Stimulated activated naive CD8-positive, alpha-beta T cell treated with anti-CD3 and anti-CD28 coated beads, Interleukin-15, amount 100 ng/mL, for 72 hours (primary cell): ENCODE measurements around the gene GPR32.

Source experiments
- ATAC-seq: fragments of 150-1000 bp; cut with Tn5 transposase; 2 replicates; pipeline ENCODE4 v1.10.0; 2021; ENCODE audit warnings: mild to moderate bottlenecking, moderate library complexity
- DNase-seq, 2 donors: peaks; one replicate each; pipeline ENCODE4 v3.0.0; 2021 to 2022
- H3K27ac Mint-ChIP-seq, 2 donors: one replicate each; pipeline ENCODE4 v1.8.0; 2022; ENCODE audit warnings: mild to moderate bottlenecking in 2 of 2, mixed read lengths in 2 of 2, moderate library complexity in 2 of 2
- H3K27me3 Mint-ChIP-seq: one replicate; pipeline ENCODE4 v1.8.0; 2022; ENCODE audit warnings: mixed read lengths
- H3K4me1 Mint-ChIP-seq: one replicate; pipeline ENCODE4 v1.8.0; 2022; ENCODE audit warnings: mild to moderate bottlenecking, mixed read lengths
- H3K4me3 Mint-ChIP-seq, 2 donors: one replicate each; pipeline ENCODE4 v1.8.0; 2022; ENCODE audit warnings: mild to moderate bottlenecking in 2 of 2, mixed read lengths in 2 of 2, moderate library complexity in 1 of 2
- H3K9me3 Mint-ChIP-seq, 2 donors: one replicate each; pipeline ENCODE4 v1.8.0; 2022; ENCODE audit warnings: mixed read lengths in 2 of 2

GPR32 gene

DNA sequence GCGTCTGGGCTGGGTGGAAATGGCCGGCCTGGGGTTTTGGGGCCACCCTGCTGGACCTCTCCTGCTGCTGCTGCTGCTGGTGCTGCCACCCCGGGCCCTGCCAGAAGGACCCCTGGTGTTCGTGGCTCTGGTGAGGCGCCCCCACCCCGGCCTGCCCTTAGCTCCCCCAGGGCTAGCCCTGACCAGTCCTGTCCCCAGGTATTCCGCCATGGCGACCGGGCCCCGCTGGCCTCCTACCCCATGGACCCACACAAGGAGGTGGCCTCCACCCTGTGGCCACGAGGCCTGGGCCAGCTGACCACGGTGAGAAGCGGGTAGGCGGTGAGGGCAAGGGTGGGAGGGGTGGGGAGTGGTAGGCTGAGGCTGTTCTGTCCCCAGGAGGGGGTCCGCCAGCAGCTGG, 20.1 kb downstream of the GPR32 start, which contains the start of gene ACP4:
ACP4 (plus strand) TSS at position 20 of the 400 bp plus-strand sequence; CDS start at position 20, 0 bp downstream.
- DNase-seq (no peak), ATAC-seq (no peak)
- Mint-ChIP-seq H3K4me1 (peaks cover 13% of the 10 kb centered on the region), H3K9me3 (no peaks in the 10 kb centered on the region), H3K27ac (peak within 1 kb of the TSS in 1 of 2 donors; percentile 65), H3K27me3 (no peaks in the 10 kb centered on the region), H3K4me3 (no peak within 1 kb of the TSS)

DNA sequence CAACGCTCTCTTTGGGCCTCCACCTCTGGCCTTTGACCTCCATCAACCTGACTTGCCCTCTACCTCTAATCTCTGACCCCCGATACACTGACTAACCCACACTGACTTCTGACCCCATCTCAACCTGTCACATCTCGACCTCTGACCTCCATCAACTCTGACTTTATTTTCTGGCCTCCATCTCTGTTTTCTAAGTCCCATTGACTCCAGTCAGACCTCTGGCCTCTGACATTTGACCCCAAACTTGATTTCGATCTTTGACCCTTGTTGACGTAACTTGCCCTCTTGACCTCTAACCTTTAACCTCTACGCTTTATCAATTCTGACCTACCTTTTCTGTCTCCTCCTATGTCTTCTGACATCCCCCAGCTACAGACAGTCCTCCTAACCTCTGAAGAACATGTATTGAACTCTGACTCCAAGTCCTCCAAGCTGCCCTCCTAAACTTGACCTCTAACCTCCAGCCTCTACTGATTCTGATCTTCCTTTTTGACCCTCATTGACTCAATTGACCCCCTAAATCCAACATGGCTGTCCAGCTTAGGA, 20.7 kb downstream of the GPR32 start:
- Mint-ChIP-seq H3K9me3 (no peaks in the 10 kb centered on the region), H3K4me1 (peaks cover 13% of the 10 kb centered on the region), H3K4me3 (no peak overlapping the region), H3K27ac (peak overlapping the region in 1 of 2 donors; percentile 31), H3K27me3 (no peaks in the 10 kb centered on the region)
- ATAC-seq, result no peak
- no peak for DNase-seq

DNA sequence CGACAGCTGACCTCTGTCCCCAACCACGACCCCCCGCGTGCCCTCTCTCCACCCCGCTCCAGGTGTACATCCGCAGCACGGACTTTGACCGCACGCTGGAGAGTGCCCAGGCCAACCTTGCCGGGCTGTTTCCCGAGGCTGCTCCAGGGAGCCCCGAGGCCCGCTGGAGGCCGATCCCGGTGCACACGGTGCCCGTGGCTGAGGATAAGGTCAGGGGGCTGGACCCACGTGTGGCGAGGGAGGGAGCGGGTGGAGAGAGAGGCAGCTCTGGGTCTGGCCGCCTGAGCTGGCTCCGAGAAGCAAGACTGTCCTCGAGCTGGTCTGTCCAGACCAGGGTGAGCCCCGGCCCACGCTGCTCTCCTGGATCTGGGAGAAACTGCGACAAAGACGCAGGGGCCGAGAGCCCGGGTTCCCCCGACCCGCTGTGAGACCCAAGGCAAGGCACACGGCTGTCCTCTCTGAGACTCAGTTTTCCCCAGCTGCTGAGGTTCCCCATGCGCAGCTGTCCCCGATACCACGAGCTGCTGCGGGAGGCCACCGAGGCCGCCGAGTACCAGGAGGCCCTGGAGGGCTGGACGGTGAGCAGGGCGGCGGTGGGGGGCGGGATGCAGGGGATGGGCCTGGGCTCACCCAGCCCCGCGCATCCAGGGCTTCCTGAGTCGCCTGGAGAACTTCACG, 21.5 kb downstream of the GPR32 start:
- Mint-ChIP-seq H3K9me3 (no peaks in the 10 kb centered on the region), H3K4me1 (peaks cover 13% of the 10 kb centered on the region), H3K27ac (no peak overlapping the region), H3K27me3 (no peaks in the 10 kb centered on the region), H3K4me3 (no peak overlapping the region)
- DNase-seq (no peak), ATAC-seq (peak; percentile 0)

GRCh38 chr19:50792272-50793250, 22.3 kb downstream of the GPR32 start:
- no peaks in the 10 kb centered on the region for H3K27me3 Mint-ChIP-seq
- peaks cover 19% of the 10 kb centered on the region for H3K4me1 Mint-ChIP-seq
- H3K27ac Mint-ChIP-seq, result peak overlapping the region in 1 of 2 donors; percentile 68
- H3K4me3 Mint-ChIP-seq, result no peak overlapping the region
- no peaks in the 10 kb centered on the region for H3K9me3 Mint-ChIP-seq
- DNase-seq (no peak), ATAC-seq (peak; percentile 6)

DNA sequence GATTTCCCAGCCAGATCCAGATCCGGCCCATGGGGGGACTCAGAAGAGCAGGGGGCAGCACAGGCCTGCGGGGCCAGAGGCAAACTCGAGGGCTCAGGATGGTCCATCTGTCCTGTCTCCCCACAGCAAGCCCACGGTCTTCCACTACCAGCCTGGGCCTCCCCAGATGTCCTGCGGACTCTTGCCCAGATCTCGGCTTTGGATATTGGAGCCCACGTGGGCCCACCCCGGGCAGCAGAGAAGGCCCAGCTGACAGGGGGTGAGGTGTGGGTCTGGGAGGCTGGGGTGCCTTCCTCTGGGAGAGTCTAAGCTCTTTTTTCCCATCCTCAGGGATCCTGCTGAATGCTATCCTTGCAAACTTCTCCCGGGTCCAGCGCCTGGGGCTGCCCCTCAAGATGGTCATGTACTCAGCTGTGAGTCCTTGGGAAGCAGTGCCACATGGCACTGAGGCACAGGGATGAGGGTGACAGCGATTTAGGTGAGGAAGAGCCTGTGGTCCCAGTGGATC, 23.3 kb downstream of the GPR32 start:
- no peak overlapping the region for H3K27ac Mint-ChIP-seq
- H3K9me3 Mint-ChIP-seq, result no peaks in the 10 kb centered on the region
- ATAC-seq (no peak), DNase-seq (no peak)
- H3K27me3 Mint-ChIP-seq, result no peaks in the 10 kb centered on the region
- H3K4me3 Mint-ChIP-seq, result no peak overlapping the region
- peaks cover 26% of the 10 kb centered on the region for H3K4me1 Mint-ChIP-seq

DNA sequence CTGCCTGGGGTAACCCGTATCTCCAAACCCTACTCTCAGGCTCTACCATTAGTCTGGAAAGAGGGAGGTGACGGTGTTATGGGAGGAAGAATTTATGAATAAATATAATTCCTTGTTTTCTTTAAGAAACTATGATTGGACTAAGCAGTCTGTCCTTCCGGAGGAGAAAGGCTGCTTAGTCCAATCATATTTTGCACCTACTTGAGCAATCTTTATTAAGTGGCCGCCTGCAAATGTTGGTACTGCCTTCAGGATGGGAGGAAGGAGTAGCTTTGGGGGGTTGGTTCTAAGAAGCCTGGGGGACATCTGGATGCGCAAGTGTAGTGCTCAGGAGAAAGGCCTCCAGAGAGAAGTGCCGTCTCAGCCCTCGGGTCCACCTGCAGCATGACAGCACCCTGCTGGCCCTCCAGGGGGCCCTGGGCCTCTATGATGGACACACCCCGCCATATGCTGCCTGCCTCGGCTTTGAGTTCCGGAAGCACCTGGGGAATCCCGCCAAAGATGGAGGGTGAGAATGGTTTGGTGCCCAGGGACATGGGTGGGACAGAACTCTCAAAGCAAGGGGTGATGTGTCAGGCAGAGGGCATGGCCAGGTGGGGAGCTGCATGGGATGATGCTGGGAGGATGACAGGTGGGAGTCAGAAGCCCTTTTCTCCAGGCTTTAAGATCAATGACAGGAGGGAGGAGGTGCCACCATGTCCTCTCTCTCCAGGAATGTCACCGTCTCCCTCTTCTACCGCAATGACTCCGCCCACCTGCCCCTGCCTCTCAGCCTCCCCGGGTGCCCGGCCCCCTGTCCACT, 24.0 kb downstream of the GPR32 start:
- H3K4me3 Mint-ChIP-seq, result no peak overlapping the region
- DNase-seq (peak in 1 of 2 donors; percentile 56), ATAC-seq (peak; percentile 50)
- no peaks in the 10 kb centered on the region for H3K27me3 Mint-ChIP-seq
- H3K9me3 Mint-ChIP-seq, result no peaks in the 10 kb centered on the region
- H3K27ac Mint-ChIP-seq, result peak overlapping the region; percentile 59 to 65
- H3K4me1 Mint-ChIP-seq, result peaks cover 26% of the 10 kb centered on the region

DNA sequence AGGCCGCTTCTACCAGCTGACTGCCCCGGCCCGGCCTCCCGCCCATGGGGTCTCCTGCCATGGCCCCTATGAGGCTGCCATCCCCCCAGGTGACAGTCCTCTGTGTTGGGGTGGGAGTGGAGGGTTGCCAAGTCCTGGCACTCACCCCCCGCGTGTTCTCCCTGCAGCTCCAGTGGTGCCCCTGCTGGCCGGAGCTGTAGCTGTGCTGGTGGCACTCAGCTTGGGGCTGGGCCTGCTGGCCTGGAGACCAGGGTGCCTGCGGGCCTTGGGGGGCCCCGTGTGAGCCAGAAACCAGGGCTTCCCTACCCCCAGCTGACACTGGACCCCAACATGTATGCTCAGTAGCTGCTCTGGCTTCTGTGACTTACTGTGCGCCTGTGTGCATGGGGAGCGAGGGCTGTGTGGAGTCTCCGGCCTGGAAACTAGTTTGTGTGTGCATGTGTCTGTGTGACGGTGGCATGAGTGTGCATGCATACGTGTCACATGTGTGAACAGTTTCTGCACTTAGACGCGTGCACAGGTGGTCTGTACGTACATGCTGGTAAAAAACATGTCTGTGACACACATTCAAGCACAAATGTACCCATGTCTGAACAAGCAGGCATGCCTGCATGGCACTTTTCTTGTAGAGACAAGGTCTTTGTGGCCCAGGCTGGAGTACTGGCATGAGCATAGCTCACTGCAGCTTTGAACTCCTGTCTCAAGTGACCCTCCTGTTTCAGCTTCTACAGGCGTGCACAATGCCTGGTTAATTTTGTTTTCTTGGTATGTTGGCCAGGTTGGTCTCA, 24.8 kb downstream of the GPR32 start:
- DNase-seq (peak in 1 of 2 donors; percentile 37), ATAC-seq (peak; percentile 28)
- H3K9me3 Mint-ChIP-seq, result no peaks in the 10 kb centered on the region
- H3K4me1 Mint-ChIP-seq, result peaks cover 29% of the 10 kb centered on the region
- no peaks in the 10 kb centered on the region for H3K27me3 Mint-ChIP-seq
- H3K4me3 Mint-ChIP-seq, result peak overlapping the region in 1 of 2 donors; percentile 34
- H3K27ac Mint-ChIP-seq, result peak overlapping the region in 1 of 2 donors; percentile 59

DNA sequence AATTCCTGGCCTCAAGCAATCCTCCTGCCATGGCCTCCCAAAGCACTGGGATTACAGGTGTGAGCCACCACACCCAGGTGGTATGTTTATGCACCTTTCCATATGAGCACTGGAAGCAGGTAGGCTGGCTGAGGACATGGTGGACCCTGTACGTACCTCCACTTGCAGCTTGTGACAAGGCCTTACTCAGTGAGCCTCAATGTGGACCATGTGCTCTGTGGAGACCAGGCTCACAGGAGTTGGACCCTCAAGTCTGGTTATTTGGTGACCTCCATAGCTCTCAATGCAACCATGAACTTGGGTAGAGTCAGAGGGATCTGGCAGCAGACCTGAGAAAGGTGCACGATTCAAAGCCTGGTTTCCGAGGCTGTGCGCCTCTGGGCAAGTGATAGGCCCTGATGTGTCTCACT, 25.4 kb downstream of the GPR32 start:
- ATAC-seq (no peak), DNase-seq (no peak)
- Mint-ChIP-seq H3K27me3 (no peaks in the 10 kb centered on the region), H3K9me3 (no peaks in the 10 kb centered on the region), H3K4me3 (no peak overlapping the region), H3K27ac (no peak overlapping the region), H3K4me1 (peaks cover 33% of the 10 kb centered on the region)

GRCh38 chr19:50796128-50796633, 25.9 kb downstream of the GPR32 start:
- Mint-ChIP-seq H3K4me3 (no peak overlapping the region), H3K4me1 (peaks cover 37% of the 10 kb centered on the region), H3K9me3 (no peaks in the 10 kb centered on the region), H3K27me3 (no peaks in the 10 kb centered on the region), H3K27ac (no peak overlapping the region)
- DNase-seq (no peak), ATAC-seq (peak; percentile 15)

DNA sequence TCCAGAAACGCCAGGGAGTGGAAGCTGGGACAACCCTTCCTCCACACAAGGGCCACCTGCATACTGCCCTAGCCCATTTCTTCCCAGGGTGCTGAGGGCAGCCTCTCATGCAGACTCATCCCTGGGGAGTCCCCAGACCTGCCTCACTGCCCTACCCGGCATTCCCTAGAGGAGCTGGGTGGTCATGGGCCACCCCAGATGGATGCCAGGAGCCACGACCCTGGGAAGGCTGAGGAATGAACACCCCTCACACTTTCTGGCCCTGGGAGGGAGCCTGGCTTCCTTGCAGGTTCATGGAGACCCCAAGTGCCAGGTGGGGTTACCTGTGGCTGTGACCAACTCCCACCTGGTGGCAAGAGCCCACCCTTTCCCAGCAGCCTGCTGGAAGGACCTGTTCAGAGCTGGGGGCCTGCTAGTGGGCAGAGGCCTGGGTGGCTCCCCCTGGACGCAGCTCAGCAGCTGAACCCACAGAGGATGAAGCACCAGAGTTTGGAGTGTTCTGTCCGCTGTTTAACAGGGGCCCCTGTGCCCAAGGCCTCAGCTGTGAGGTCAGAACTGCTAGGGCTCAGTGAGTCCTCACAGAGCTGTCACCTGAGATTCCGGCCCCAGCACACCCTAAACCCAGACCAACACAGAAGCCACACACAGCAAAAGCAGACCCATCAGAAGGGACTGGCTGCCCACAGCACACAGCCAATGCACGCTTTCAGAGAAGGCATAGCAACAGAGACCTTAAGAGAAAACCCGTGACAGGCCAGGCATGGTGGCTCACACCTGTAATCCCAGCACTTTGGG, 26.6 kb downstream of the GPR32 start:
- H3K9me3 Mint-ChIP-seq, result no peaks in the 10 kb centered on the region
- DNase-seq (no peak), ATAC-seq (no peak)
- H3K4me3 Mint-ChIP-seq, result no peak overlapping the region
- H3K27ac Mint-ChIP-seq, result peak overlapping the region in 1 of 2 donors; percentile 59
- H3K4me1 Mint-ChIP-seq, result peaks cover 44% of the 10 kb centered on the region
- H3K27me3 Mint-ChIP-seq, result no peaks in the 10 kb centered on the region

GRCh38 chr19:50797429-50797780, 27.1 kb downstream of the GPR32 start:
- no peak overlapping the region for H3K4me3 Mint-ChIP-seq
- H3K27ac Mint-ChIP-seq, result peak overlapping the region in 1 of 2 donors; percentile 86
- ATAC-seq (no peak), DNase-seq (no peak)
- H3K9me3 Mint-ChIP-seq, result no peaks in the 10 kb centered on the region
- no peaks in the 10 kb centered on the region for H3K27me3 Mint-ChIP-seq
- H3K4me1 Mint-ChIP-seq, result peaks cover 50% of the 10 kb centered on the region

GRCh38 chr19:50797781-50798658, 27.8 kb downstream of the GPR32 start:
- Mint-ChIP-seq H3K27me3 (no peaks in the 10 kb centered on the region), H3K9me3 (no peaks in the 10 kb centered on the region), H3K4me1 (peaks cover 56% of the 10 kb centered on the region), H3K27ac (peak overlapping the region in 1 of 2 donors; percentile 86), H3K4me3 (no peak overlapping the region)
- DNase-seq (no peak), ATAC-seq (no peak)
